PC-9 (cell line): ENCODE results near the gene THBS3. TPM values are rescaled to one million over a fixed set of nuclear protein-coding genes. Genes with fewer than 3 reads are reported as not detected.

Experiments used
- BruUV-seq: library from RNA; stranded (reverse); fragments of 400-500 nt; replicated peaks from 2 replicates; lab custom pipeline; 2021; lab: Mats Ljungman, UMichigan
- CTCF ChIA-PET: fragments of 300-600 bp; sonication (Branson Sonifier 250); formaldehyde crosslinking; loops from one replicate; lab custom pipeline; 2022; ENCODE audit warnings: antibody characterized with exemption; lab: Charles Lee
- POLR2A ChIA-PET: fragments of 300-600 bp; sonication (Branson Sonifier 250); formaldehyde crosslinking; loops from one replicate; lab custom pipeline; 2022; ENCODE audit warnings: antibody characterized with exemption; ENCODE audit not compliant: unreplicated experiment; lab: Charles Lee
- DNase-seq, 2 experiments: peaks; one replicate each; pipeline versions ENCODE4 v3.0.0 to v3.0.0-alpha.2; 2015 to 2022; ENCODE audit warnings: mixed read lengths in 1 of 2
- H2AFZ ChIP-seq: fragments of 200-600 bp; sonication (generic); 2 replicates; pipeline ENCODE4 v1.8.1; 2017; ENCODE audit warnings: antibody characterized with exemption
- H3F3A ChIP-seq: fragments of 200-600 bp; sonication (generic); 2 replicates; pipeline ENCODE4 v1.8.1; 2017; ENCODE audit warnings: antibody characterized with exemption, mild to moderate bottlenecking, low read depth; ENCODE audit not compliant: insufficient read depth
- H3K27ac ChIP-seq: fragments of 200-600 bp; sonication (generic); 2 replicates; pipeline ENCODE4 v1.6.1; 2016; ENCODE audit warnings: mixed run types
- H3K27me3 ChIP-seq: fragments of 200-600 bp; sonication (generic); 2 replicates; pipeline ENCODE4 v1.6.1; 2016; ENCODE audit warnings: low read depth, mixed run types; ENCODE audit not compliant: insufficient read depth
- H3K36me3 ChIP-seq: fragments of 200-600 bp; sonication (generic); 2 replicates; pipeline ENCODE4 v1.6.1; 2016; ENCODE audit warnings: low read depth, mixed run types
- H3K4me1 ChIP-seq: fragments of 200-600 bp; sonication (generic); replicated peaks from 2 replicates; pipeline ENCODE4 v1.6.1; 2016; ENCODE audit warnings: mixed run types; ENCODE audit not compliant: insufficient read depth
- H3K4me2 ChIP-seq: fragments of 200-600 bp; sonication (generic); 2 replicates; pipeline ENCODE4 v1.6.1; 2017; ENCODE audit warnings: mixed run types
- H3K4me3 ChIP-seq: fragments of 200-600 bp; sonication (generic); 2 replicates; pipeline ENCODE4 v1.6.1; 2016; ENCODE audit warnings: mixed run types
- H3K79me2 ChIP-seq: fragments of 200-600 bp; sonication (generic); 2 replicates; pipeline ENCODE4 v1.6.1; 2017; ENCODE audit warnings: low read depth, mixed run types
- H3K9me2 ChIP-seq: fragments of 200-600 bp; sonication (generic); 2 replicates; pipeline ENCODE4 v1.8.1; 2017; ENCODE audit warnings: mild to moderate bottlenecking; ENCODE audit not compliant: insufficient read depth
- H3K9me3 ChIP-seq: fragments of 200-600 bp; sonication (generic); 2 replicates; pipeline ENCODE4 v1.8.1; 2016; ENCODE audit warnings: low read depth; ENCODE audit not compliant: insufficient read depth
- H4K20me1 ChIP-seq: fragments of 200-600 bp; sonication (generic); 2 replicates; pipeline ENCODE4 v1.8.1; 2017; ENCODE audit not compliant: insufficient read depth
- EZH2 ChIP-seq: fragments of 200-600 bp; sonication (generic); IDR thresholded peaks from 2 replicates; pipeline ENCODE4 v1.8.0; 2017; ENCODE audit warnings: antibody characterized with exemption, low read depth
- intact Hi-C: fragments of 100-400 bp; cut with micrococcal nuclease; formaldehyde crosslinking; loops from one replicate; pipeline ENCODE4 v1.10.0; 2022; ENCODE audit not compliant: unreplicated experiment
- total RNA-seq: library from RNA; stranded (reverse); gene quantifications from 2 replicates; pipeline ENCODE4 v1.2.3, GENCODE V29; 2021
- TF ChIP-seq, protein P1 (sequence below): fragments of 200-600 bp; sonication (generic); conservative IDR thresholded peaks from 2 replicates; pipeline ENCODE4 v1.6.1; 2017; ENCODE audit warnings: mixed run types, antibody characterized with exemption, mild to moderate bottlenecking, moderate library complexity

THBS3 gene
- total RNA-seq, 1 experiment from 2014 or later: 45.4 TPM

DNA sequence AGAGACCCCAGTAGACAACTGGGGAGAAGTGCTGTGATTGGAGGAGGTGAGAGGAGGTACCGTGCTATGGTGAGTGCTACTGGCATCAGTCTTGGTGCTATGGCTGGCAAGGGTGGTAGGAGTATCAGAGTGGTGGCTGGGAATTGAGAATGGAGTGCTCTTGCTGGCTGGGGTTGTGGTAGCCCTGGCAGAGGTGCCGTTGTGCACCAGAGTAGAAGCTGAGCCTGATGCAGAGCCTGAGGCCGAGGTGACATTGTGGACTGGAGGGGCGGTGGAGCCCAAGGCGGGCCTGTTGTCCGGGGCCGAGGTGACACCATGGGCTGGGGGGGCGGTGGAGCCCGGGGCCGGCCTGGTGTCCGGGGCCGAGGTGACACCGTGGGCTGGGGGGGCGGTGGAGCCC, 19.4 kb downstream of the THBS3 start:
- Histone ChIP-seq H3F3A (peaks cover 12% of the 10 kb centered on the region; the same call in 1 of the 2 replicates), H3K9me2 (no peaks in the 10 kb centered on the region), H4K20me1 (no peaks in the 10 kb centered on the region), H3K27ac (no peak overlapping the region), H3K27me3 (no peaks in the 10 kb centered on the region), H3K36me3 (no peaks in the 10 kb centered on the region), H3K4me2 (no peak overlapping the region), H3K79me2 (no peaks in the 10 kb centered on the region), H3K9me3 (no peaks in the 10 kb centered on the region), H2AFZ (no peak overlapping the region), H3K4me1 (peaks cover 12% of the 10 kb centered on the region; the same call in 1 of the 2 replicates), H3K4me3 (no peak overlapping the region)
- intact Hi-C loops: no loop called here
- ChIA-PET CTCF (no interaction called here), POLR2A (no interaction called here)
- DNase-seq: no peak
- no TSS peak for BruUV-seq
- TF ChIP-seq, protein P1, sequence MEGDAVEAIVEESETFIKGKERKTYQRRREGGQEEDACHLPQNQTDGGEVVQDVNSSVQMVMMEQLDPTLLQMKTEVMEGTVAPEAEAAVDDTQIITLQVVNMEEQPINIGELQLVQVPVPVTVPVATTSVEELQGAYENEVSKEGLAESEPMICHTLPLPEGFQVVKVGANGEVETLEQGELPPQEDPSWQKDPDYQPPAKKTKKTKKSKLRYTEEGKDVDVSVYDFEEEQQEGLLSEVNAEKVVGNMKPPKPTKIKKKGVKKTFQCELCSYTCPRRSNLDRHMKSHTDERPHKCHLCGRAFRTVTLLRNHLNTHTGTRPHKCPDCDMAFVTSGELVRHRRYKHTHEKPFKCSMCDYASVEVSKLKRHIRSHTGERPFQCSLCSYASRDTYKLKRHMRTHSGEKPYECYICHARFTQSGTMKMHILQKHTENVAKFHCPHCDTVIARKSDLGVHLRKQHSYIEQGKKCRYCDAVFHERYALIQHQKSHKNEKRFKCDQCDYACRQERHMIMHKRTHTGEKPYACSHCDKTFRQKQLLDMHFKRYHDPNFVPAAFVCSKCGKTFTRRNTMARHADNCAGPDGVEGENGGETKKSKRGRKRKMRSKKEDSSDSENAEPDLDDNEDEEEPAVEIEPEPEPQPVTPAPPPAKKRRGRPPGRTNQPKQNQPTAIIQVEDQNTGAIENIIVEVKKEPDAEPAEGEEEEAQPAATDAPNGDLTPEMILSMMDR: no peak
- no peak for TF ChIP-seq EZH2

DNA sequence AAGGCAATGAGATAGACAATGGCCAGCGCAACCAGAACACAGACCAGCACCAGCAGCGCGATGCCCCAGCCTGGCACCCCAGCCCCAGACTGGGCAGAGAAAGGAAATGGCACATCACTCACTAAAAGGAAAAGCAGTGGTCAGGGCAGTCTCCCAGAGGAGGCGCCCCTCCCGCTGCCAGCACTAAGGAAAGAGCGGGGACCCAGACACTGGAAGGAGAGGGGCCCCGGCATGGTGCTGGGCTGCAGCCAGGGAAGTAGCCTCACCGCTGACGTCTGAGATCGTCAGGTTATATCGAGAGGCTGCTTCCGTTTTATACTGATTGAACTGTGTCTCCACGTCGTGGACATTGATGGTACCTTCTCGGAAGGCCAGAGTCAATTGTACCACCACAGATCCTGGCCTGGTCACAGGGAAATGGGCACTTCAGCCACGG, 20.2 kb downstream of the THBS3 start:
- Histone ChIP-seq H2AFZ (no peak overlapping the region), H3K9me3 (no peaks in the 10 kb centered on the region), H3F3A (peaks cover 11% of the 10 kb centered on the region; the same call in 1 of the 2 replicates), H3K27me3 (no peaks in the 10 kb centered on the region), H3K27ac (no peak overlapping the region), H3K79me2 (no peaks in the 10 kb centered on the region), H4K20me1 (no peaks in the 10 kb centered on the region), H3K4me2 (no peak overlapping the region), H3K9me2 (no peaks in the 10 kb centered on the region), H3K4me3 (no peak overlapping the region), H3K4me1 (peaks cover 10% of the 10 kb centered on the region; the same call in 1 of the 2 replicates), H3K36me3 (no peaks in the 10 kb centered on the region)
- no TSS peak for BruUV-seq
- intact Hi-C loops: no loop called here
- POLR2A ChIA-PET: no interaction called here
- TF ChIP-seq, protein P1: no peak
- no peak for TF ChIP-seq EZH2
- DNase-seq: no peak
- CTCF ChIA-PET: no interaction called here

GRCh38 chr1:155186794-155187455, 20.8 kb downstream of the THBS3 start:
- no peaks in the 10 kb centered on the region for H4K20me1 ChIP-seq
- intact Hi-C loops: no loop called here
- no peaks in the 10 kb centered on the region for H3K9me2 ChIP-seq
- H3K4me3 ChIP-seq: no peak overlapping the region
- ChIA-PET POLR2A (no interaction called here), CTCF (no interaction called here)
- no peak for TF ChIP-seq EZH2
- TF ChIP-seq, protein P1: no peak
- BruUV-seq: no TSS peak
- peaks cover 5% of the 10 kb centered on the region; the same call in 1 of the 2 replicates for H3F3A ChIP-seq
- H3K9me3 ChIP-seq: no peaks in the 10 kb centered on the region
- H3K36me3 ChIP-seq: no peaks in the 10 kb centered on the region
- no peak for DNase-seq
- no peak overlapping the region for H3K27ac ChIP-seq
- no peaks in the 10 kb centered on the region for H3K27me3 ChIP-seq
- H3K4me2 ChIP-seq: 0 out of 2 replicates have a peak overlapping the region, but pooled peaks have one; percentile 7
- no peaks in the 10 kb centered on the region for H3K79me2 ChIP-seq
- no peak overlapping the region for H2AFZ ChIP-seq
- H3K4me1 ChIP-seq: peaks cover 8% of the 10 kb centered on the region; the same call in 1 of the 2 replicates
